ENCODE measurements around the gene COTL1.
A peak's percentile ranks its signal among the peaks of the same experiment; 100 is the strongest.

Gene COTL1

GRCh38 chr16:84599521-84600202 is 18.2 kb downstream of the COTL1 start:
- Histone ChIP-seq H3K4me3 (ENCODE audit: low read depth, low read length) (peak overlapping the region; percentile 39), H3K36me3 (ENCODE audit: control insufficient read depth, insufficient read depth, low read length) (peaks cover 8% of the 10 kb centered on the region), H3K9ac (ENCODE audit: low read depth, low read length) (no peak overlapping the region), H3K4me1 (ENCODE audit: control insufficient read depth, insufficient read depth, low read length) (peaks cover 24% of the 10 kb centered on the region), H3K27me3 (ENCODE audit: control insufficient read depth, insufficient read depth, low read length) (no peaks in the 10 kb centered on the region), H3K9me3 (ENCODE audit: control insufficient read depth, insufficient read depth, low read length) (no peaks in the 10 kb centered on the region)

DNA sequence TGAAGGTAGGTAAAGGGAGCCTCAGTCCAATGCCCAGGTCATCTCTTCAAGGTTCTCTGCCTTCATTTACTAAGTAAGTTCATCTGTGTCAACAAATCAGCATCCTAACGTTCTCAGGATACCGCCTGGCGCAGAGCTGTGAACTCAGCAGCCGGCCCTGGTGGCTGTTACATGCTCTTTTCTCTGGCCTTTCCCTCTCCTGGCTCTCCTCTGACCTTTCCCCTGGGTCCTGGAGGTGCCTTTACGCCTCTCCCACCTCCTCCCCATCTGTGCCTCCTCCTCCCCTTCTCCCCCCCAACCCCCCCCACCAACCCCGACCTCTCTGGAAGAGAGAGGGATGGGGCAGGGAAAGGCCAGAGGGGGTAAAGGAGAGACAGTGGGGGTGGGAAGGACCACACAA is 19.5 kb downstream of the COTL1 start:
- H3K4me3 ChIP-seq (ENCODE audit: low read depth, low read length), result no peak overlapping the region
- no peaks in the 10 kb centered on the region for H3K27me3 ChIP-seq (ENCODE audit: control insufficient read depth, insufficient read depth, low read length)
- H3K36me3 ChIP-seq (ENCODE audit: control insufficient read depth, insufficient read depth, low read length), result peaks cover 8% of the 10 kb centered on the region
- H3K9ac ChIP-seq (ENCODE audit: low read depth, low read length), result no peak overlapping the region
- H3K4me1 ChIP-seq (ENCODE audit: control insufficient read depth, insufficient read depth, low read length), result peaks cover 24% of the 10 kb centered on the region
- no peaks in the 10 kb centered on the region for H3K9me3 ChIP-seq (ENCODE audit: control insufficient read depth, insufficient read depth, low read length)

GRCh38 chr16:84597931-84598351 is 19.9 kb downstream of the COTL1 start:
- Histone ChIP-seq H3K4me1 (ENCODE audit: control insufficient read depth, insufficient read depth, low read length) (peaks cover 24% of the 10 kb centered on the region), H3K9ac (ENCODE audit: low read depth, low read length) (no peak overlapping the region), H3K27me3 (ENCODE audit: control insufficient read depth, insufficient read depth, low read length) (no peaks in the 10 kb centered on the region), H3K36me3 (ENCODE audit: control insufficient read depth, insufficient read depth, low read length) (peaks cover 8% of the 10 kb centered on the region), H3K9me3 (ENCODE audit: control insufficient read depth, insufficient read depth, low read length) (no peaks in the 10 kb centered on the region), H3K4me3 (ENCODE audit: low read depth, low read length) (no peak overlapping the region)

- no peaks in the 10 kb centered on the region for H3K27me3 ChIP-seq (ENCODE audit: control insufficient read depth, insufficient read depth, low read length)
- no peak overlapping the region for H3K4me3 ChIP-seq (ENCODE audit: low read depth, low read length)
- H3K9ac ChIP-seq (ENCODE audit: low read depth, low read length), result no peak overlapping the region
- H3K36me3 ChIP-seq (ENCODE audit: control insufficient read depth, insufficient read depth, low read length), result peaks cover 8% of the 10 kb centered on the region
- no peaks in the 10 kb centered on the region for H3K9me3 ChIP-seq (ENCODE audit: control insufficient read depth, insufficient read depth, low read length)
- H3K4me1 ChIP-seq (ENCODE audit: control insufficient read depth, insufficient read depth, low read length), result peaks cover 24% of the 10 kb centered on the region
Observed at GRCh38 chr16:84597528-84597896, 20.4 kb downstream of the COTL1 start.

DNA sequence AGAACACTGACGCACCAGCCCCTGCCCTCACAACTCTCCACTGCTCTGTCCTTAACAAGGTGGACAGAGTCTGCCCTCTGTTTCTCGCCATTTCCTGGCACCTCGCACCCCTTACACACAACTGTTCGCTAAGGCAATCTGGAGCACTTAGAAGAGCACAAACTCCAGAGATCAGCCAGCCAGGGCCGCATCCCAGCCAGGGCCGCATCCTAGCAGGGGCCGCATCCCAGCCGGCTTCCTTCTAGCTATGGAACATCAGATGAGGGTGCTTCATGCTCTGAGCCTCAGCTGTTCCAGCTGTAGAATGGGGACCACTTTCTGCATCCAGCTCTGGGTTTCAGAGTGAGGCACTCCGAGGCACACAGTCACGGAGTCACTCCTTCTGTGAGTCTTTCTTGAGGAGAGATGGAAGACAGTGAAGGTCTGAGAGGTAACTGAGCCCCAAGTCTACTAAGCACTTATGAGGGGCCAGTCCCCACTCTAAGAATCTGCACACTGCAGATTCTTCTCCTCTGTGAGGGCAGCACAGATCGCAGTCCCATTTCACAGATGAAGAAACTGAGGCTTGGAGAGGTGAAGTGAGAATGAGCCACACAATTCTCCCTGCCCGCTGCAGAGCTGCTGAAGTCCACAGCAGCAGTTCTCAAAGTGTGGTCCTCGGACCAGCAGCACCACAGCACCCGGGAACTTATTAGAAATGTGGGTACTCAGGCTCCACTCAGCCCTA is 20.9 kb downstream of the COTL1 start:
- Histone ChIP-seq H3K9ac (ENCODE audit: low read depth, low read length) (no peak overlapping the region), H3K27me3 (ENCODE audit: control insufficient read depth, insufficient read depth, low read length) (no peaks in the 10 kb centered on the region), H3K4me1 (ENCODE audit: control insufficient read depth, insufficient read depth, low read length) (peaks cover 24% of the 10 kb centered on the region), H3K4me3 (ENCODE audit: low read depth, low read length) (no peak overlapping the region), H3K36me3 (ENCODE audit: control insufficient read depth, insufficient read depth, low read length) (peaks cover 8% of the 10 kb centered on the region), H3K9me3 (ENCODE audit: control insufficient read depth, insufficient read depth, low read length) (no peaks in the 10 kb centered on the region)

DNA sequence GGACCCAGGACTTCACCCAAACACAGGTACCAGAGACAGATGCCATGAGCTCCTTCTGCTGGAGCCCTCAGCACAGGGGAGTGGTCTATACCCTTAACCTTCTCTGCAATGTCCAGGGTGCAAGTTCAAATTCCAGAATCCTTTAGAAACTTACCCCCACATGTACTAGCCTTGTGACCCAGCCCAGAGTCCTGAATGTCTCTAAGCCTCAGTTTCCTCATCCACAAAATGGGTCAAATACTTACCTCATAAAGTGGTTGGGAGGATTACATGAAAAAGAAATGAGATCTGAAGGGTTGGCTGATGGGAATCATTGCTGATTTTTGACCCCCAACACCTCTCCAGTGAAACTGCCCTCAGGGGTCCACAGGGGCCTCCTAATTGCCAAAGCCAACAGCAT is 21.7 kb downstream of the COTL1 start:
- Histone ChIP-seq H3K4me3 (ENCODE audit: low read depth, low read length) (no peak overlapping the region), H3K4me1 (ENCODE audit: control insufficient read depth, insufficient read depth, low read length) (peaks cover 21% of the 10 kb centered on the region)

GRCh38 chr16:84595052-84595481 is 22.8 kb downstream of the COTL1 start:
- H3K36me3 ChIP-seq (ENCODE audit: control insufficient read depth, insufficient read depth, low read length), result peaks cover 10% of the 10 kb centered on the region
- H3K4me1 ChIP-seq (ENCODE audit: control insufficient read depth, insufficient read depth, low read length), result peaks cover 16% of the 10 kb centered on the region
- no peaks in the 10 kb centered on the region for H3K9me3 ChIP-seq (ENCODE audit: control insufficient read depth, insufficient read depth, low read length)
- no peak overlapping the region for H3K4me3 ChIP-seq (ENCODE audit: low read depth, low read length)
- no peak overlapping the region for H3K9ac ChIP-seq (ENCODE audit: low read depth, low read length)
- H3K27me3 ChIP-seq (ENCODE audit: control insufficient read depth, insufficient read depth, low read length), result no peaks in the 10 kb centered on the region

More for the DNA sequence above, 21.7 kb downstream of the COTL1 start:
- Histone ChIP-seq H3K27me3 (ENCODE audit: control insufficient read depth, insufficient read depth, low read length) (no peaks in the 10 kb centered on the region), H3K9me3 (ENCODE audit: control insufficient read depth, insufficient read depth, low read length) (no peaks in the 10 kb centered on the region), H3K9ac (ENCODE audit: low read depth, low read length) (no peak overlapping the region), H3K36me3 (ENCODE audit: control insufficient read depth, insufficient read depth, low read length) (peaks cover 8% of the 10 kb centered on the region)

GRCh38 chr16:84594725-84595038 is 23.2 kb downstream of the COTL1 start:
- H3K9ac ChIP-seq (ENCODE audit: low read depth, low read length), result no peak overlapping the region
- H3K27me3 ChIP-seq (ENCODE audit: control insufficient read depth, insufficient read depth, low read length), result no peaks in the 10 kb centered on the region
- H3K9me3 ChIP-seq (ENCODE audit: control insufficient read depth, insufficient read depth, low read length), result no peaks in the 10 kb centered on the region
- H3K4me3 ChIP-seq (ENCODE audit: low read depth, low read length), result no peak overlapping the region
- peaks cover 14% of the 10 kb centered on the region for H3K36me3 ChIP-seq (ENCODE audit: control insufficient read depth, insufficient read depth, low read length)
- H3K4me1 ChIP-seq (ENCODE audit: control insufficient read depth, insufficient read depth, low read length), result peaks cover 16% of the 10 kb centered on the region

DNA sequence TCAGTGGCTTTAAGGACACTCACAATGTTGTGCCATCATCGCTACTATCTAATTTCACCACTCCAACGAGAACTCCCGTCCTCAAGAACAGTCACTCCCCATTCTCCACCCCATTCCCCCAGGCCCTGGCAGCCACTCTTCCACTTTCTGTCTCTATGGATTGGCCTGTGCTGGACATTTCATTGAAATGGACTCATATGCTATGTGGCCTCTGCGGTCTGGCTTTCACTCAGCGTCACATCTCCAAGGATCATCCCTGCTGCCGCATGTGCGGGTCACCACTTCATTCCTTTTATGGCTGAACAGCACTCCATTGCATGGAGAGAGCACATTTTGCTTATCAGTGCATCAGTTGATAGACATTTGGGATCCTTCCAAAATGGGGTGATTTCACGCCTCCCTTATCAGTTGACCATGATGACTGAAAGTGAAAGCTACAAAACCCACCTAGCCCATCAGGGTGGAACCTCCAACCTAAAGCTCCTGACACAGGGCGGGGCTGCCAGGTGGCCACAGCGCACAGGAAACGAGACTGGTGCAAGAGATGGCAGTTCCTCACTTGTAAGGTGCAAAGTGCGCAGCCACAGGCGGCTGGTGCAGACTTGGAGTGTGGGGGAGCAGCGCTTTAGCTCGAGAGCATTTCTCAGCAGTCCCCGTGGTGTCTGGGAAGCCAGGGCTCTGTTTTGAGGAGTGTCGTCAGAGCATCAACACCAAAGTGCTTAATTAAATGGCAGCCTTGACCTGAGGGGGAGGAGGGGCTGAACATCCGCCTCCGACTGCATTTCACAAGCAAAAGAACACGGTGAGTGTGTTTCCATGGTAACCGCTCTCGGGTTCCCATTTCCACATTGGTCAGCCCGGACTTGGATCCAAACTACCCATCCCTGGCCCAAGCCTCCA is 23.8 kb downstream of the COTL1 start:
- peaks cover 11% of the 10 kb centered on the region for H3K4me1 ChIP-seq (ENCODE audit: control insufficient read depth, insufficient read depth, low read length)
- H3K4me3 ChIP-seq (ENCODE audit: low read depth, low read length), result no peak overlapping the region
- H3K9ac ChIP-seq (ENCODE audit: low read depth, low read length), result no peak overlapping the region
- H3K27me3 ChIP-seq (ENCODE audit: control insufficient read depth, insufficient read depth, low read length), result no peaks in the 10 kb centered on the region
- peaks cover 20% of the 10 kb centered on the region for H3K36me3 ChIP-seq (ENCODE audit: control insufficient read depth, insufficient read depth, low read length)
- no peaks in the 10 kb centered on the region for H3K9me3 ChIP-seq (ENCODE audit: control insufficient read depth, insufficient read depth, low read length)

GRCh38 chr16:84592718-84593117 is 25.2 kb downstream of the COTL1 start:
- Histone ChIP-seq H3K27me3 (ENCODE audit: control insufficient read depth, insufficient read depth, low read length) (no peaks in the 10 kb centered on the region), H3K9me3 (ENCODE audit: control insufficient read depth, insufficient read depth, low read length) (no peaks in the 10 kb centered on the region), H3K36me3 (ENCODE audit: control insufficient read depth, insufficient read depth, low read length) (peaks cover 22% of the 10 kb centered on the region), H3K4me1 (ENCODE audit: control insufficient read depth, insufficient read depth, low read length) (peaks cover 4% of the 10 kb centered on the region), H3K9ac (ENCODE audit: low read depth, low read length) (no peak overlapping the region), H3K4me3 (ENCODE audit: low read depth, low read length) (no peak overlapping the region)

- H3K4me1 ChIP-seq (ENCODE audit: control insufficient read depth, insufficient read depth, low read length), result peaks cover 6% of the 10 kb centered on the region
Observed at GRCh38 chr16:84589975-84590719, 27.7 kb downstream of the COTL1 start.

More at GRCh38 chr16:84589975-84590719, 27.7 kb downstream of the COTL1 start:
- Histone ChIP-seq H3K4me3 (ENCODE audit: low read depth, low read length) (no peak overlapping the region), H3K27me3 (ENCODE audit: control insufficient read depth, insufficient read depth, low read length) (no peaks in the 10 kb centered on the region), H3K9me3 (ENCODE audit: control insufficient read depth, insufficient read depth, low read length) (no peaks in the 10 kb centered on the region), H3K9ac (ENCODE audit: low read depth, low read length) (no peak overlapping the region), H3K36me3 (ENCODE audit: control insufficient read depth, insufficient read depth, low read length) (peaks cover 13% of the 10 kb centered on the region)

Measured in iPS-15b (cell line).